DMS79 treated with DMSO at 0.1 percent for 48 hours (cell line): ENCODE results near the gene KRTAP12-1.

Experiments
- DNase-seq: peaks from one replicate; lab custom pipeline; 2025; lab: John Stamatoyannopoulos, UW

KRTAP12-1 gene

DNA sequence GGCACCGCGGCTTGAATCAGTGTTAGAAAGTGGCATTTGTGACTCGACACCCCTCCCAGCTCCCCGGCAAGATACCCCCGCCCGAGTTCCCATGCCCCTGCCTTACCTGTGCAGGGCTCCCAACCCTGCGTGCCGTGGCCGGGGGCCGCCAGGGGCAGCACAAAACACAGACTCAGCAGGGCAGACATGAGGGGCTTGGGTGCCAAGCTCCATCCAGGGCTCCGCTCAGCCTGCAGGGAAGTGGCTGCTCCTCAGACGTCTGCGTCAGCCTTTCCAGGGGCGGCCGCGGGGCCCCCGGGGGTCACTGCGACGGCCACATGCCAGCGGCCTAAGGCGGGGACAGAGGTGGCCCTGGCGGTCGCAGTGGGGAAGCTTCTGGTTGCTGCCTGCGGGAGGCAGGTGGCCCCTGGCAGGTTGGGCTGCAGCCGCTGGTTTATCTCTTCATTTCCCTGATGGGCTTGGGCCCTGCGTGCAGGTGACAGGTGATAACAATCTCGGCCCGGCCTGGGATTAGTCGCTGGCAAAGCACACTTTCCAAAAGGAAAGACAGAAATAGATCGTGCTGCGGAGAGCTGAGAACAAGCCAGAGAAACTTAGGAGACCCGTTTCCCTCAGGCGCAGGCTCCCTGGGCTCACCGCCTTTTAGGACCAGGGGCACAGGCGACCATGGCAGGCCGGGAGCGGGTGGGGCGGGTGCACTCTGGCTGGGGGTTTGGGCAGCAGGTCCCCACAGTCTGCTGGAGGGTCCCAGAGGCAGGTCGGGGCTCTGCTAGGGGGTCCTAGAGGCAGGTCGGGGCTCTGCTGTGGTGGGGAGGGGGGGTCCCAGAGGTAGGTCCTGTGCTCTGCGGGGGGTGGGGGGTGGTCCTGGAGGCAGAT lies 29.6 kb upstream of the KRTAP12-1 start, which contains the start of gene TSPEAR:
Gene TSPEAR (minus strand): TSS at position 246 of the 876 bp plus-strand sequence. CDS start 58 bp downstream, at position 188.
- DNase-seq, result peak; percentile 90

DNA sequence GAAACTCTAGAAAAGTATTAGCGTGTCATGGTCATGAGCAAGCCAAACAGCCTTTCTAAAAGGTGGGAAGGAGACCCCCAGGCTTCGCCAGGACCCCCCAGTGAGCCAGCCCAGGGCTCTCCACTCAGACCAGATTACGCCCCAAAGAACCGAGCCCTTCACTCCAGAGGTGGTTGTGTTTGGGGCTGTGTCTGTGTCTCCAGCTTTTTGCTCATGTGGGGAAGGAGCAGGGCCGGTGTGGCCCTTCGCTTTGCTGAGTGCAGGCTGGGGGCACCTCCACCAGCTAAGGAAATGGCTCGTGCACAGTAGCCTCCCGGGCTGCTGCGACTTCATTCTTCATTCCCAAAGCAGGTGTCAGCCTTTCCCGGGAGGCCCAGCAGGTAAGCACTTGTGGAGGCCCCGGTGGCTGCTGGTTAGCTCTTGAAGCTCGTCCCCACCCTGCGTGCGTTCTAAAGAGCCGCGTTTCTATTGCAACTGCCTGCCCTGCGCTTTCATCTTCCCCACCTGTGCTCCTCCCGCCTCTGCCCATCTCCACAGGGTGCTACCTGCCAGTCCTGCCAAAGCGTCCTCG lies 28.9 kb upstream of the KRTAP12-1 start:
- DNase-seq, result peak; percentile 94

DNA sequence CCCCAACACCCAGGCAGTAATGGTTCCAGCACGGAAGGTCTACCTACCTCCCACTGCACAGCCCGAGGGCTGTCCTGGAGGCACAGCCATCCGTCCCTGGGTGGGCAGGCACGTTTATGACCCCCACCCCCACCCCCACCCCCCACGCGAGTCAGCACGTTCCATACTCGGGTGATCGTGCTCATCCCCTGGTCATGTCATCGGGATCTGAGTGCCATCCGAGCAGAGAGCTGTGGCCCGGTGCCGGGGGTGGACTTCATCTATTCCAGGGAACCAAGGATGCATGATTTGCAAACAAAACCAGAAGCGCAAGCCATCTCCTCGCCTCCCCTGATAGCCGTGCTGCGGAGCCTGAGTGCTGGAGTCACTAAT lies 28.3 kb upstream of the KRTAP12-1 start:
- no peak for DNase-seq

DNA sequence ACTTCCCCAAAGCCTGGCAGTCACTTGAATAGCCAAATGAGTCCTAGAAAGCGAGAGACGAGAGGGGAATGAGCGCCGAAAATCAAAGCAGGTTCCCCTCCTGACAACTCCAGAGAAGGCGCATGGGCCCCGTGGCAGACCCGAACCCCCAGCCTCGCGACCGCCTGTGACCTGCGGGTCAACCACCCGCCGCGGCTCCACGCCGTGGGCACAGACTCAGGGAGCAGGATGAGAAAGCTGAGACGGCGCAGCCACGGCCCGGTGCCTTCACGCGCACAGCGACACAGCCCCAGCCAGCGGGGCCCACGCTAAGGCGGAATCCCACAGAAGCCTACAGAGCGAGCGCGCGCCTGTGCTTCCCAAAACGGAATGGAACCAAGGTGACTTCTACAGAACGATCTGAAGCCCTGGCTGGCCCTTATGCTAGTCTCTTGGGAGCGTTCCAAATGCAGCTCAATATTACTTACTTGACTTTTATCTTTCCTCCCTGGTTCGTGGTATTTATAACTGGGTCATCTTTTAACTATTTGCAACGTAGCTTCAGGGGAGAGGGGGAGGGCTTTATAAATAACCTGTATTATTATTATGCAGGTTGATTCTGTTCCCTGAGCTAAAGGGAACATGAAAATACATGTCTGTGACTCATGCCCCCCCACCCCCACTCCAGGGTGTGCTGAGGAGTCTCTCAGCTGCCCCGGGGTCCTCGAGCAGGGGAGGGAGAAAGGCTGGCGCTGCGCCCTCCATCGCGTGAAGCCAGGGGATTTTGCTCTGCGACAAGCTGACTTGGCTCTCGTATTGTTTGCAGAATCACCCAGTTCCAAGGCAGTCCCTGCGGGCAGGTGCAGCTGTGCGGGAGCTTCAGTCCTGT lies 27.7 kb upstream of the KRTAP12-1 start:
- peak; percentile 91 for DNase-seq

DNA sequence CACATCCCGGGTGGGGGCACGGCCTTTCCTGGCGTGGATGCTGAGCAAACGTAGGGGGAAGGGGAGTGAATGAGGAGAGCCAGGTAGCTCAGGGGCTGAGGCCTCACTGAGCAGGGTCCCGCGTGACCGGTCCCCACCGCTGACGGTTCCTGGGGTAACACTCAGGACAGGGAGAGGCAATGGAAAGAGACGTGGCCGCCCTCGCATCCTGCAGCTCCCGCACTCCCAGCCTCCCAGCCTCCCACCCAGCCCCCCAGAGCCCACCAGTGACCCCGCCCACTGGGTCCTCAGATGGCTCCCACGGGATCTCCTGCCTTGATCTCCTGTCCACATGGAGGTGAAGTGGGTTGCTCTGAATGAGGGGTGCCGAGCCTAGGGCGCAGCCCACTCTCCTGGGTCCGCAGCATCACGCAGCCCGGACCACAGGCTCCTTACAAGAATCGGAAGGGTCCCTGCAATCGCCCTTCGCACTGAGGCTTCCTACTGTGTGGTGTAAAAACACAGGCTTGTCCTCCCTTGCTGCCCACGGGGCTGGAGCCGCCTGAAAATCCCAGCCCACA lies 27.0 kb upstream of the KRTAP12-1 start:
- no peak for DNase-seq

- peak; percentile 57 for DNase-seq
These were observed 26.4 kb upstream of the KRTAP12-1 start for GRCh38 chr21:44708213-44708865.

DNA sequence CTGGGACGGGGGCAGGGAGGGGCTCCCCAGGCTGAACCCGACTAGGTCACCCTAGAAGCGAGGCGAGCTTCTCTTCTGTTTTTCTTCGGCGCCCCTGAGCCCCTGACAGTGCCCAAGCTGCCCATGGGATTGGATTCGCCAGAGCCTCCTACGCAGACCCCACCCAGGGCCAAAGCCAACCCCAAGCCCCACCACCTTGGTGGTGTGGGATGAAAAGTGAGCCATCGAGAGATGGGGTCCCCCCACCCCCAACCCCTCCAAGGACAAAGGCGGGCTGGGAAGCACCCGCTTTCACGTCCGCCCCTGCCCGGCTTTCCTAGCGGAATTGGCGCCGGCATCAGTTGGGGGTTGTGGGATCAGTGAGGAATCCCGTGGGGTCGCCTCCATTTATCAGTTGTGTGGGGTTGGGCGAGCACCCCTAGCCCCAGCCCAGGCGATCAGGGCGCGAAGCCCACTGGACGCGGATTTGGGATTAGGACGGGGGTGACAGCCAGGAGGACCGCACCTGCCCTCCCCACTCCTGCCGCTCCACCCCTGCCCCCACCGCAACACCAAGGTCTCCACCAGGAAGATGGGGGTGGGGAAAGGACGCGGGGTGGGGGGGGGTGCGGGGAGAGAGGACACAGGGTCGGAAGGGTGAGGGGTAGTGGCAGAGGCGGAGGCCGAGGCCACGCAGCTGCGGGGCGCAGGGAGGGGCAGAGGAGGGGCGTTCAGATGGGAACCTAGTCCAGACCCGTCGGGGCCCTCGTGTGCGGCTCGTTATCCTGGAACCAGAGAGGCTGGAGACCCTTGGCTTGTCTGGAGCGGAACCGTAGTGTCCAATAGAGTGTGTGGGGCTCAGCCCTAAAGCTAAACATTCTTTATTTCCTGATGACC lies 25.0 kb upstream of the KRTAP12-1 start:
- no peak for DNase-seq

GRCh38 chr21:44706026-44706705 lies 24.2 kb upstream of the KRTAP12-1 start:
- no peak for DNase-seq

- no peak for DNase-seq
These were observed 22.7 kb upstream of the KRTAP12-1 start for GRCh38 chr21:44704636-44705001.

DNA sequence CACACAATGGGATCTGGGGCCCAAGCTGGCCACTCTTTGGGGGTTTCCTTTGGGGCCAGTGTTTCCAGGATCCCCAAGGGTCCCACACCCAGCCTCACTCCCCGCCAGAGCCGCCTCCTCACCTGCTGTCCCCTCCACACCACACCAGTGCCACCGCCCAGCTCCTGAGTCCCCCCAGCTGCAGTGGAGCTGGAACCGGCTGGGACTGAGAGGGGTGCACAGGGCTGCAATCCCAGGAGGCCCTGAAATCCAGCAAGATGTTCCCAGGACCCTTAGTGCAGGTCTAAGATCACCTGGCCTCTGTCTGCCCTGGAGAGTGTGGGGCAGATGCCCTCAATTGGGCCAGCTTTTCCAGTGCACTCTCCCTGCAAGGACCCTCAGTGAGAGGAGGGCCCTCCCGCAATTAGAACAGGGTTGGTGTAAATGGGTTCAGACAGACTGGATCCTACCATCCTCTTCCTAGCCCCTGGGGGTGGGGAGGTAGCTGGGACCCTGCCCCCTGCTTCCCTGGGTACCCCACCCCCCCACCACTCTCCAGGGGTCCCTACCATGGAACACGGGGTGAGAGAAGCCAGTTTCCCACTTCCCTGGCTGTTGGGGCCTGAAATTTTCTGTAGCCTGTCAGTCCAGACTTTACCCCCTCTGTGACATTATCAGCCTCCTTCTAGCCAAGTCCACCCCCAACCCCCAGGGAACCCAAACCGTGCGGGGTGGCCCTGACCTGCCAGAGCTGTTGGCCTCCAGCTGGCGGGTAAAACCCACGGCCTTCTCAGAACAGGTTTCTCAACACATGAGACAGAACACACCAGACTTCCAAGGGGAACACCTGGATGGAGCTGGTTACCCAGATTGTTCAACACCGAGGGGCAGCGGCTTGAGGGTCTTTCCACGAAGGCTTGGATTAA lies 22.0 kb upstream of the KRTAP12-1 start:
- no peak for DNase-seq

DNA sequence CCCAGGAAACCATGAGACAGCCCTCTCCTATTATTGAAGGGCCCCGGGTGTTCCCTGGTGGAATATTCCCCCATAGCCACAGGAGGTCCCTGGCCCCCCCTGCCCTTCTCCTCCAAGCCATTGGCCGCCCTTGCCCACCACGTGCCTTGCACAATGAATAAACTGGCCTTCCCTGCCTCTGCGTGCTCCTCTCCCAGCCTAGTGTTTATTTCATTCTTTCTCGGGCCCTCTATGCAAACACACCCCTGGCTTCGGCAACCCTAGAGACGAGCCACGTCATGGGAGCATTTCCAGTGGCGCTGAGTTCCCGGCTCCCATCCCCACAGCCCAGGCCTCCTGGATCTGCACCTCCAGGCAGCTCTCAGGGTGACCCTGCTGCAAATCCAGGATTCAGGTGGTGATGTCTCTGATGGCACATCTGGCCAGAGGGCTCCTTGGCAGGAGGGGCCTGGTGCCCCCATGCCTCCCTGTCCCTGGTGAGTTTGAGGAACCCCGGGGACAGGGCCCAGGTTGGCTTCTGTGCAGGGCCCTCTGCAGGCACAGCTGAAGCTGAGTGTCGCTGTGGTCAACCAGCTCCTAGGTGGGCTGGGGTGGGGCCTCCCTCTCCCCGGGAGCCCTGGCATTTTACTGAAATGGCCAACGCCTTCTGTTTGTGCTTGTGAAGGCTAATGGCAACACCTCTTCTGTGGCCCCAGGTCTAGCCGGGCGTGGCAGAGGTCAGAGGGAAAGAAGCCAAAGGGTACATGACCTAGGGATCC lies 21.2 kb upstream of the KRTAP12-1 start:
- DNase-seq, result no peak

DNA sequence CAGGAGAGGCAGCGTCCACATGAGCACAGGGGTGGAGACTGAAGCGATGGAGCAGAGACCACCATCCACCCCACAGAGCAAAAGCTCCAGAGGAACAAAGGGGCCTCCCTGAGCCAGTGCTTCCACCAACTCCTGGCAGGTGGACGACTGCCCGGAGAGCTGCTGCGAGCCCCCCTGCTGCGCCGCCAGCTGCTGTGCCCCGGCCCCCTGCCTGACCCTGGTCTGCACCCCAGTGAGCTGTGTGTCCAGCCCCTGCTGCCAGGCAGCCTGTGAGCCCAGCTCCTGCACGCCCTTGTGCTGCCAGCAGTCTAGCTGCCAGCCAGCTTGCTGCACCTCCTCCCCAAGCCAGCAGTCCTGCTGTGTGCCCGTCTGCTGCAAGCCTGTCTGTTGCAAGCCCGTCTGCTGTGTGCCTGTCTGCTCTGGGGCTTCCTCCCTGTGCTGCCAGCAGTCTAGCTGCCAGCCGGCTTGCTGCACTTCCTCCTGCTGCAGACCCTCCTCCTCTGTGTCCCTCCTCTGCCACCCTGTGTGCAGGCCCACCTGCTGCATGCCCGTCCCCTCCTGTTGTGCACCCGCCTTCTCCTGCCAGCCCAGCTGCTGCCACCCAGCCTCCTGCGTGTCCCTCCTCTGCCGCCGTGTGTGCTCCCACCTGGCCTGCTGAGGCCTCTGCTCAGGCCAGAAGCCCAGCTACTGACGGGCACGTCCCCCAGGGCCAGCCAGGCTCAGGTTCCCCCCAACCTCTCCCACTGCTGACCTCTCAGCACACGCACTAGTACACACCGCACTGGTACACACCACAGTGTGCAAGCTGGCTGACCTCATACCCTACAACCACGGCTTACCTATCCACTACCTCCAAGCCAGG lies 20.4 kb upstream of the KRTAP12-1 start:
- no peak for DNase-seq

- DNase-seq, result no peak
These were observed 19.6 kb upstream of the KRTAP12-1 start for GRCh38 chr21:44701541-44701940.

DNA sequence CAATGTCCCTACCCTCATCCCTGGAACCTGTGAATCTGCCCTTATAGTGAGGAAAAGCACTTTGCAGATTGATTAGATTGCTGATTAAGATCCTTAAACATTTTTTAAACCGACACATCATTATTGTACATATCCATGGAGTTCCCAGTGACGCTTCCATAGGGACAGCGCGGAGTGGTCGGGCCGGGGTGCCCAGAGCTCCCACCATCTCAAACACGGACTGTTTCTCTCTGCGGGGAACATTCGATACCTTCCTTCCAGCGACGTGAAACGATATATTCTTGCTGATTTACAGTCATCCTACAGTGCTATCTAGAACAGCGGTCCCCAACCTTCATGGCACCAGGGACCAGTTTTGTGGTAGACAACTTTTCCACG lies 19.0 kb upstream of the KRTAP12-1 start:
- DNase-seq, result no peak

DNA sequence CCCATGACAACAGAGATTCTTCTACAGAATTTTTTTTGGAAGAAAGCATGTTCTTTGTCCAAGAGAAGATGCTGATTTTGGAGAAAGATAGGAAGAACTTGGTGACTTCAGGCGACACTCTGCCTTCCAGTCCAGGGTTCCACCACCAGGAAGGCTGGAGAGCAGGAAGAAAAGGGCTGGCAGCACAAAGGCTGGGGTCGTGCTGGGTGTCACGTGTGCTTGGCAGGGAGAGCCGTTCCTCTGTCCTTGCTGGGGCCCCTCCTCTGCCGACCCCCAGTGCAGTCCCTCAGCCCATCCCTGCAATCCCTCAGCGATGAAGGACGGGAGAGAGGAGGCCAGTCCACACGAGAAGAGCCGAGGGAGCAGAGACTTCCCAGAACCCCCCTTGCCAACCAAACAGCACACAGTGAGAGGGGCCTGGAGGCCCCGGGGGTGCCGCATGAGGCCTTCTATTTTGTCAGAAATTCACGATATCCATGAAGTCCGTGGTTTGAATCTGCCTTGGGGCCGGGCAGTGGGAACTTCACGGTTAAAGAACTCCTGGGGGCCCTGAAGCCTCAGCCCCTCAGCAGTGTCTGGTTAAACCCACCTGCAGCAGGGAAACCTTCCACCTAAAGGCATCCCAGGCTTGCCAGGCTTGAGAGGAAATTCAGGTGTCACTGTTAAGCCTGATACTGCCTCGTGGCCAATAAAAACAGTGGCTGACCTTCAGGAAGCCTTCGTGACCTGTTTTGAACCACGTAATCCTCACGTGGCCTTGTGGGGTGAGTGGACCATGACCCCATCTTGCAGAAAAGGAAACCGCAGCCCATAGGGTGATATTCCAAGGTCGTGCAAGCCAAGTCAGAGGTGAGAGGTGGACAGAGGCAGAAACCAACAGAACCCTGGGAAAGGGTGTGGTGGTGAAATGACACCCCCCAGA lies 18.4 kb upstream of the KRTAP12-1 start:
- no peak for DNase-seq

DNA sequence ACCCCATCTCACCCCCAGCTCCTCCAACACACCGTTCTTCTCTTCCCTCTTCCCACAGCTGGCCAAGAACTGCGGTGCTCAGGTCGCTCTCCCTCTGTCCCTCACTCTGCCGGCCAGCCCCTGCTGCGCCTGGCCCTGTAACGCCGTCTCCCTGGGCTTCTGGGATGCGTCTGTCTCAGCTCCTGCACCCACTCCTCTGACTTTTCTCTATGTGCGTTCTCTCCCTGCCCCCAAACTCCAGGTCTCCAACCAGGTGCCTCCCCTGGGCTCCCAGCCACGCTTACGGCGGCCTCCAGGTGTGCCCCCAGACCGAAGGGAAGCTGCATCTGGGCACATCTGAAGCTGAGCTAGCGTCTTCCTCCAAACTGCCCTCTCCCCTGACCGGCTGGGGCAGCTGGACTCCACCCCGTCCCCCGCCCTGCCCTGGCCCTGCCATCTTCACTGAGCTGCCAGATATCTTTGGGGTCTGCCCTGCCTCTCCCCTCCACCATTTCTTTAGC lies 17.6 kb upstream of the KRTAP12-1 start:
- DNase-seq, result no peak
